ENCODE results near the gene ABR. TPM values are rescaled to one million over a fixed set of nuclear protein-coding genes. Genes with fewer than 3 reads are reported as not detected.

The ABR gene
- total RNA-seq, 1 donor from 2014 or later: 59.7 TPM

DNA sequence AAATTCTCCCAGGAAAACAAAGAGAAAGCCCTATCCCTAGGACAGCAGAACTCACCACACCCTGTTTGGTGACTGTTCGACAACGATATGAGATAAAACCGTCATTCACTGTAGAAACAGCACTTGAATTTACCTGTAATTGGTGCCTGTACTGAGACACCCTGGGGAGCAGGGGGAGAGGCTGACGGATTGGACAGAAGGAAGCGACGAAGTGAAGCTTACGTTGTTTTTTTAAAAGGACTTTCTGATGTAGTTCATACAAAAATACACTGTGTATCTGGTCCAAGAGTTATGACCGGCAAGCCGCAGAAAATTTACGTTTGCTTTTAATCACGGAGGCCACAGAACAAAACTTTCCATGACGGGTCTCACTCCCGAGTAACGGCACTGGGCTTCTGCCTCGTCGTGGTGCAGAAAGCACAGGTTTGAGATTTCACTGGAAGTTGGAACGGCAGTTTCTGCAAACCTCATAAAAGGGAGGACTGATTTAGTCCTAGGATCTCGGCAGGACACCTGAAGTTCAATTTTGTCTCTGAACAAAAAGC, 209.9 kb downstream of the ABR start:
- Mint-ChIP-seq H3K4me3 (peak overlapping the region; percentile 17), H3K4me1 (peaks cover 58% of the 10 kb centered on the region), H3K27me3 (ENCODE audit: low read depth) (no peaks in the 10 kb centered on the region), H3K36me3 (ENCODE audit: low read depth) (peaks cover 7% of the 10 kb centered on the region), H3K9me3 (no peaks in the 10 kb centered on the region), H3K27ac (ENCODE audit: unreplicated experiment) (peak overlapping the region; percentile 29)
- no peak for DNase-seq (ENCODE audit: low read depth, low spot score)
- TF ChIP-seq, protein P1, sequence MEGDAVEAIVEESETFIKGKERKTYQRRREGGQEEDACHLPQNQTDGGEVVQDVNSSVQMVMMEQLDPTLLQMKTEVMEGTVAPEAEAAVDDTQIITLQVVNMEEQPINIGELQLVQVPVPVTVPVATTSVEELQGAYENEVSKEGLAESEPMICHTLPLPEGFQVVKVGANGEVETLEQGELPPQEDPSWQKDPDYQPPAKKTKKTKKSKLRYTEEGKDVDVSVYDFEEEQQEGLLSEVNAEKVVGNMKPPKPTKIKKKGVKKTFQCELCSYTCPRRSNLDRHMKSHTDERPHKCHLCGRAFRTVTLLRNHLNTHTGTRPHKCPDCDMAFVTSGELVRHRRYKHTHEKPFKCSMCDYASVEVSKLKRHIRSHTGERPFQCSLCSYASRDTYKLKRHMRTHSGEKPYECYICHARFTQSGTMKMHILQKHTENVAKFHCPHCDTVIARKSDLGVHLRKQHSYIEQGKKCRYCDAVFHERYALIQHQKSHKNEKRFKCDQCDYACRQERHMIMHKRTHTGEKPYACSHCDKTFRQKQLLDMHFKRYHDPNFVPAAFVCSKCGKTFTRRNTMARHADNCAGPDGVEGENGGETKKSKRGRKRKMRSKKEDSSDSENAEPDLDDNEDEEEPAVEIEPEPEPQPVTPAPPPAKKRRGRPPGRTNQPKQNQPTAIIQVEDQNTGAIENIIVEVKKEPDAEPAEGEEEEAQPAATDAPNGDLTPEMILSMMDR (conservative IDR thresholded peaks at IDR 0.05): no peak

DNA sequence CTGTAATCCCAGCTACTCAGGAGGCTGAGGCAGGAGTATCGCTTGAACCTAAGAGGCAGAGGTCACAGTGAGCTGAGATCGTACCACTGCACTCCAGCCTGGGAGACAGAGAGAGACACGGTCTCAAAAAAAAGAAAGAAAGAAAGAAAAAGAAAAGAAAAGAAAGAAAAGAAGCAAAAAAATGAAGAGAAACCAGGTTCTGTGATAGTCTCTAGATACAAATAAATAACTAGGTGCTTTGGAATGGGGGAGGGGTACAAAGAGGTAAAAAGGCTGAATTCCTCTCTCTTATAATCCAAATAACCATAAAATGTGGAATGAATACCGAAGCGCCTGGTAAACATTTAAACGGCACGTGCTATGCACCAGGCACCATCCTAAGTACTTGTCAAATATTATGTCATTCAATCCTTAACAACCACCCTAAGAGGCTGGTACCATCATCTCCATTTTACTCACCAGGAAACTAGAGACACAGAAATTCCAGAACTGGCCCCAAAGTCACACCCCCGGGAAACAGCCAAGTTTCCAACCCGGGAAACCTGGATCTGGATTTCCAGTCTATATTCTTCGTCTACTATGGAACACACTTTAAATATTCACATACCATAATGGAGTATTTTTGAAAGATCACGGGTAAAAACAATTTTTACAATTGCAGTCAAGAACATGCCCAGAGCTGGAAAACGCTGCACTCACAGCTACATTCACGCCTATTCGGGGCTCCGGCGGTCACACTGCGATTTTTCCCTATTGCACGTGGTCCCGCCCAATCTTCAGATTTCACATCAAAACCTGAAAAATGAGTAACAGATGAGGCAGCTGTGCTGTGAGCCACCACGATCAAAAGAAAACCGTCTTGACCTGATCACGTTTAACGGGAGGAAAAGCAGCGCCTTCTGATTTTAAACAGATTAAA, 210.7 kb downstream of the ABR start:
- Mint-ChIP-seq H3K27ac (ENCODE audit: unreplicated experiment) (no peak overlapping the region), H3K9me3 (no peaks in the 10 kb centered on the region), H3K36me3 (ENCODE audit: low read depth) (peaks cover 7% of the 10 kb centered on the region), H3K27me3 (ENCODE audit: low read depth) (no peaks in the 10 kb centered on the region), H3K4me3 (no peak overlapping the region), H3K4me1 (peaks cover 63% of the 10 kb centered on the region)
- TF ChIP-seq, protein P1 (conservative IDR thresholded peaks at IDR 0.05): no peak
- DNase-seq (ENCODE audit: low read depth, low spot score): no peak

DNA sequence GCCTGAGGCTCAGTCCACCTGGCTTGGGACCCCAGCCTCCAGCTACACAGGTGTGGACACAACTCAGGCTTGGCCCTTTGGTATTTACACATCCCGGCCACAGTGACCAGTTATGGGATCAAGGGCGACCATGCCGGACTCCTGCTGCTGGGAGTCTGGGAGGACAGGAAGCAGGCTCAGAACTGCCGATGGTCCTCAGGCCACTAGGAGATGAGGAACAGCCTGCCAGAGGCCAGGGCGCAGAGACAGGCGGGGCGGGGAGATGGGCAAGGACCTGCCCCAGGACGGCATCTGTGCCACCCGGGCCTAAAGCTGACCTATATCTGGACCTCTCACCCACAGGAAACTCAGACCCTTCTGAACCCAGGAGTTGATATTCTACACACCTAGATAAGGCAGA, 212.7 kb downstream of the ABR start:
- no peak overlapping the region for H3K4me3 Mint-ChIP-seq
- TF ChIP-seq, protein P1 (conservative IDR thresholded peaks at IDR 0.05): no peak
- H3K9me3 Mint-ChIP-seq: no peaks in the 10 kb centered on the region
- no peaks in the 10 kb centered on the region for H3K27me3 Mint-ChIP-seq (ENCODE audit: low read depth)
- H3K27ac Mint-ChIP-seq (ENCODE audit: unreplicated experiment): no peak overlapping the region
- no peak for DNase-seq (ENCODE audit: low read depth, low spot score)
- H3K36me3 Mint-ChIP-seq (ENCODE audit: low read depth): peaks cover 7% of the 10 kb centered on the region
- H3K4me1 Mint-ChIP-seq: peaks cover 73% of the 10 kb centered on the region

DNA sequence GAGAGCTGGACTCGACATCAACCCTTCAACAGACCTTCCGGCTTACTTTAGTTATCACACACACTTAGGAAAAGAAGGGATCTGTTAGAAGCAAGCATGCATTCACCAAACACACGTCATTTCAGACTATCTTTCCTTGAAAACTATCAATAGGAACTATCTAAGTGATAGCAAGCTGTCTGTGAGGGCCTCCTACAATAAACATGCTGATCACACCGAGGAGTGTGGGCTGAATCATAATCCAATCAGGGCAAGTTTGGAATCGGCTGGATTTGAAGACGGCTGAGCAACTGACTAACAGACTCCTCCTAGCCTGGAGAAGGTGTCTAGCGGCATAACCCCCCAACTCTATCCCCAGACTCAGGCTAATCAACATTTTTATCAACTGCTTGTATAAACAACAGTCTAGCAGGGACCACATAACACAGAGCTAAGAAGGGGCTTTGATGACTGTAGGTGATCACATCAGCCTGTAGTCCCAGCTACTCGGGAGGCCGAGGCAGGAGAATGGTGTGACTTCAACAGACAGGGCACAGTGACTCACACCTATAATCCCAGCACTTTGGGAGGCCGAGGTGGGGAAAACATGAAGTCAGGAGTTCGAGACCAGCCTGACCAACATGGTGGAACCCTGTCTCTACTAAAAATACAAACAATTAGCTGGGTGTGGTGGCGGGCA, 214.3 kb downstream of the ABR start:
- Mint-ChIP-seq H3K36me3 (ENCODE audit: low read depth) (peaks cover 7% of the 10 kb centered on the region), H3K27me3 (ENCODE audit: low read depth) (no peaks in the 10 kb centered on the region), H3K27ac (ENCODE audit: unreplicated experiment) (peak overlapping the region; percentile 70), H3K4me3 (peak overlapping the region; percentile 38), H3K4me1 (peaks cover 75% of the 10 kb centered on the region), H3K9me3 (no peaks in the 10 kb centered on the region)
- DNase-seq (ENCODE audit: low read depth, low spot score): no peak
- TF ChIP-seq, protein P1 (conservative IDR thresholded peaks at IDR 0.05): no peak

DNA sequence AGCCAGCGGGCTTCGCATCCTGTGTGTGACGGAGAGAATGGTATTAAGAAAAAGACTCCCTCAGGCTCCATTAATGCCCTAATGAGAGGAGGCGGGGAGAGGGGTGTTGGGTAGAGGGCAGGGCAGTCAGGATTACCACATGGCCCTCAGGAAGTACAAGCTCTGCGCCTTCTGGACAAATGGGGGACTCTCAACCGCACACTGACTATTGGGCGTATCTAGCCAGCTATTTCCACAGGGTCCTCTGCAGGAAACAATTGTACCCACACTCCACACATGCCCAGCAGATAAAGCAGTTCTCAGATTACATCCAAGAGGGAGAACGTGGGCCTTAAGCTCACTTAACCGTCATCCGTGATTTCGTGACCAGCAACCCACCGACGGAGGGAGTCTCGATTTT, 214.9 kb downstream of the ABR start:
- no peak for DNase-seq (ENCODE audit: low read depth, low spot score)
- H3K27me3 Mint-ChIP-seq (ENCODE audit: low read depth): no peaks in the 10 kb centered on the region
- no peaks in the 10 kb centered on the region for H3K9me3 Mint-ChIP-seq
- TF ChIP-seq, protein P1 (conservative IDR thresholded peaks at IDR 0.05): no peak
- H3K27ac Mint-ChIP-seq (ENCODE audit: unreplicated experiment): peak overlapping the region; percentile 70
- H3K4me1 Mint-ChIP-seq: peaks cover 73% of the 10 kb centered on the region
- H3K4me3 Mint-ChIP-seq: peak overlapping the region; percentile 43
- H3K36me3 Mint-ChIP-seq (ENCODE audit: low read depth): peaks cover 7% of the 10 kb centered on the region
